GM23338 (cell line): Measurements from ENCODE around the gene IL1RN. TPM values are rescaled to one million over a fixed set of nuclear protein-coding genes. Genes with fewer than 3 reads are reported as not detected.

Experiments used
- ATAC-seq: fragments of 200-7000 bp; cut with Tn5 transposase; 3 replicates; pipeline ENCODE4 v1.9.1; 2020
- DNase-seq: peaks from one replicate; pipeline ENCODE4 v3.0.0-alpha.2; 2015; ENCODE audit warnings: low spot score
- H2AFZ ChIP-seq: fragments of 200-600 bp; sonication (generic); 2 replicates; pipeline ENCODE4 v1.8.0; 2016; ENCODE audit warnings: antibody characterized with exemption, mild to moderate bottlenecking, moderate library complexity
- H3F3A ChIP-seq: fragments of 200-600 bp; sonication (generic); replicated peaks from 2 replicates; pipeline ENCODE4 v1.8.0; 2017; ENCODE audit warnings: antibody characterized with exemption, mixed run types, low read depth
- H3K27ac ChIP-seq: fragments of 200-600 bp; sonication (generic); 2 replicates; pipeline ENCODE4 v1.6.1; 2016; ENCODE audit warnings: low read depth
- H3K27me3 ChIP-seq: fragments of 200-600 bp; sonication (generic); 2 replicates; pipeline ENCODE4 v1.8.0; 2016; ENCODE audit warnings: mild to moderate bottlenecking, mixed run types, moderate library complexity; ENCODE audit not compliant: insufficient read depth
- H3K36me3 ChIP-seq: fragments of 200-600 bp; sonication (generic); 2 replicates; pipeline ENCODE4 v1.8.0; 2016; ENCODE audit warnings: mild to moderate bottlenecking; ENCODE audit not compliant: insufficient read depth
- H3K4me1 ChIP-seq: fragments of 200-600 bp; sonication (generic); 2 replicates; pipeline ENCODE4 v1.8.0; 2016; ENCODE audit warnings: mild to moderate bottlenecking, moderate library complexity; ENCODE audit not compliant: insufficient read depth
- H3K4me2 ChIP-seq: fragments of 200-600 bp; sonication (generic); 2 replicates; pipeline ENCODE4 v1.7.1; 2017; ENCODE audit warnings: mixed run types
- H3K4me3 ChIP-seq: fragments of 200-600 bp; sonication (generic); 2 replicates; pipeline ENCODE4 v1.6.1; 2016; ENCODE audit warnings: mixed run types
- H3K79me2 ChIP-seq: fragments of 200-600 bp; sonication (generic); replicated peaks from 2 replicates; pipeline ENCODE4 v1.8.0; 2017; ENCODE audit warnings: mild to moderate bottlenecking; ENCODE audit not compliant: insufficient read depth
- H3K9me2 ChIP-seq: fragments of 200-600 bp; sonication (generic); 2 replicates; pipeline ENCODE4 v1.8.0; 2017; ENCODE audit not compliant: insufficient read depth
- H4K20me1 ChIP-seq: fragments of 200-600 bp; sonication (generic); replicated peaks from 2 replicates; pipeline ENCODE4 v1.8.0; 2017; ENCODE audit warnings: mild to moderate bottlenecking; ENCODE audit not compliant: insufficient read depth
- H3K27ac Mint-ChIP-seq: 2 replicates; pipeline ENCODE4 v1.8.0; 2020; ENCODE audit warnings: inconsistent platforms, mild to moderate bottlenecking, moderate library complexity, mixed read lengths
- H3K27me3 Mint-ChIP-seq: 3 replicates; pipeline ENCODE4 v1.8.0; 2022; ENCODE audit warnings: low read depth, mild to moderate bottlenecking, moderate library complexity, mixed read lengths, inconsistent platforms; ENCODE audit not compliant: insufficient read depth, poor library complexity
- H3K36me3 Mint-ChIP-seq: 3 replicates; pipeline ENCODE4 v1.8.0; 2021; ENCODE audit warnings: low read depth, mild to moderate bottlenecking, inconsistent platforms, moderate library complexity, mixed read lengths
- H3K4me1 Mint-ChIP-seq: 3 replicates; pipeline ENCODE4 v1.8.0; 2020; ENCODE audit warnings: mild to moderate bottlenecking, inconsistent platforms, mixed read lengths
- H3K4me3 Mint-ChIP-seq: 3 replicates; pipeline ENCODE4 v1.8.0; 2021; ENCODE audit warnings: moderate library complexity, mild to moderate bottlenecking, inconsistent platforms, mixed read lengths
- H3K9me3 Mint-ChIP-seq: 3 replicates; pipeline ENCODE4 v1.8.0; 2020; ENCODE audit warnings: moderate library complexity, mild to moderate bottlenecking, inconsistent platforms, mixed read lengths
- CREB1 ChIP-seq: fragments of 250-450 bp; sonication (Bioruptor Pico); IDR thresholded peaks from 2 replicates; pipeline ENCODE4 v1.5.0; 2020; ENCODE audit warnings: low read depth, mild to moderate bottlenecking, moderate library complexity
- EZH2 ChIP-seq: fragments of 200-600 bp; sonication (generic); IDR thresholded peaks from one replicate; pipeline ENCODE4 v1.8.0; 2017; ENCODE audit warnings: antibody characterized with exemption, mild to moderate bottlenecking, low read depth; ENCODE audit not compliant: unreplicated experiment
- EZH2phosphoT487 ChIP-seq: fragments of 200-600 bp; sonication (generic); IDR thresholded peaks from one replicate; pipeline ENCODE4 v1.8.1; 2018; ENCODE audit warnings: antibody characterized with exemption; ENCODE audit not compliant: unreplicated experiment
- JUNB ChIP-seq: IDR thresholded peaks from one replicate; pipeline ENCODE4 v1.6.1; 2016; ENCODE audit warnings: antibody characterized with exemption; ENCODE audit not compliant: unreplicated experiment
- NANOG ChIP-seq: IDR thresholded peaks from 2 replicates; pipeline ENCODE4 v1.6.1; 2016; ENCODE audit warnings: antibody characterized with exemption, borderline replicate concordance
- POLR2AphosphoS5 ChIP-seq: IDR thresholded peaks from 2 replicates; pipeline ENCODE4 v1.6.1; 2016; ENCODE audit warnings: antibody characterized with exemption, low read depth
- STAT1 ChIP-seq: IDR thresholded peaks from one replicate; pipeline ENCODE4 v1.6.1; 2016; ENCODE audit warnings: antibody characterized with exemption; ENCODE audit not compliant: unreplicated experiment
- ZNF114 ChIP-seq: fragments of 250-450 bp; sonication (Bioruptor Pico); IDR thresholded peaks from 2 replicates; pipeline ENCODE4 v1.5.0; 2020; ENCODE audit warnings: mild to moderate bottlenecking, moderate library complexity
- ZNF331 ChIP-seq: fragments of 250-450 bp; sonication (Bioruptor Pico); IDR thresholded peaks from 2 replicates; pipeline ENCODE4 v1.5.0; 2020; ENCODE audit warnings: low read depth, mild to moderate bottlenecking, moderate library complexity
- polyA plus RNA-seq: library from polyadenylated mRNA; unstranded; fragments of >200 nt; fragmentation: Nextera tagmentation; extraction: Ambion mirVana; gene quantifications from 2 replicates; pipeline ENCODE4 v1.2.1, GENCODE V29; 2016
- total RNA-seq: library from RNA; depleted of rRNA; stranded (reverse); fragments of >200 nt; shearing (Covaris generic); gene quantifications from 2 replicates; pipeline ENCODE4 v1.2.3, GENCODE V29; 2014
- TF ChIP-seq, protein P1 (sequence below): fragments of 250-450 bp; sonication (Bioruptor Pico); IDR thresholded peaks from 2 replicates; pipeline ENCODE4 v1.5.0; 2020; ENCODE audit warnings: mild to moderate bottlenecking, moderate library complexity
- TF ChIP-seq, protein P2 (sequence below): IDR thresholded peaks from one replicate; pipeline ENCODE4 v1.6.1; 2018; ENCODE audit warnings: antibody characterized with exemption; ENCODE audit not compliant: unreplicated experiment
- TF ChIP-seq, protein P3 (sequence below), 2 experiments: fragments of 200-600 bp in 1 of 2; sonication (generic) in 1 of 2; conservative IDR thresholded peaks; 2 replicates each; pipeline versions ENCODE4 v1.5.1 to v1.6.1; 2016 to 2017; ENCODE audit warnings: antibody characterized with exemption in 2 of 2, low read depth in 2 of 2, mild to moderate bottlenecking in 2 of 2, moderate library complexity in 1 of 2
- TF ChIP-seq, protein P4 (sequence below): IDR thresholded peaks from 2 replicates; pipeline ENCODE4 v1.6.1; 2016; ENCODE audit warnings: antibody characterized with exemption

Gene IL1RN
- total and polyA plus RNA-seq, 2 experiments from 2014 or later: not detected

DNA sequence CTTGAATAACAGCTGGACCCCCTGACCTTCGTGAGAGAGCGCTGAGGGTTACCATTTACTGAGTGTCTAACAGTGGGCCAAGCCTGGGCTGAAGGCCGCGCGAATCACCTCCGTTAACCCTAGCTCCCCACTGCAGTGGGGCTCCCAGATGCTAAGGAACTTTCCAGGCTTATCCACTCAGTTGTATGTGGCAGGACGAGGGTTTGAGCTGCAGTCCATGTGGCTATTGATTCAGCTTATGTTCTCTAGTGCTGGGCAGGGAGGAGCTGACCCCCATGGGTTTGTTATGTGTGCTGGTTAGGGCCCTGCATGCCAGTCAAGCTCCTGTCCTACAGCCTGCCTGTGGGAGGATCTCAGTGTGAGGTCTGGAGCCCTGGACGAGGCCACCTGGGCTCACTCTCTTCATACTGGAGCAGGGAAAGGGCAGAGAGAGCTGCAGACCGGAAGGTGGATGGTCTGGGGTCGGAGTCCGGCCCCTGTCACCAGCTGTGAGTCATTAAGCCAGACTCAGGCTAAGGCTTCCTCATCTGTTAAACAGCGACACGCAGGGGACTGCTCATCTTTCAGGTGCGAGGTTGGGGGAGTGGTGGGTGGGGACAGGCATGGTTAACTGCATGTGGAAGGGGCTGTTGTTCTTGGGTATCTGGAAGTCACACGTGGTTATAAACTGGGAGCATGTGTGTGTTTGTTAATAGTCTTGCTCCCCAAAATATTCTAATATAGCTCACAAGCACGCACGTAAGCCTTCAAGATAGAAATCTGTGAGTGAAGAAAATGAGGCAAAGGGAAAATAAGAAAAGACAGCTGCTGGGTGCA, 52.9 kb downstream of the IL1RN start:
- Mint-ChIP-seq H3K27ac (no peak overlapping the region), H3K4me1 (peaks cover 17% of the 10 kb centered on the region), H3K36me3 (no peaks in the 10 kb centered on the region), H3K4me3 (no peak overlapping the region), H3K9me3 (no peaks in the 10 kb centered on the region), H3K27me3 (peaks cover 3% of the 10 kb centered on the region)
- no peak for TF ChIP-seq NANOG
- no peak for TF ChIP-seq CREB1 (CRISPR knock-in tag)
- TF ChIP-seq, protein P1, sequence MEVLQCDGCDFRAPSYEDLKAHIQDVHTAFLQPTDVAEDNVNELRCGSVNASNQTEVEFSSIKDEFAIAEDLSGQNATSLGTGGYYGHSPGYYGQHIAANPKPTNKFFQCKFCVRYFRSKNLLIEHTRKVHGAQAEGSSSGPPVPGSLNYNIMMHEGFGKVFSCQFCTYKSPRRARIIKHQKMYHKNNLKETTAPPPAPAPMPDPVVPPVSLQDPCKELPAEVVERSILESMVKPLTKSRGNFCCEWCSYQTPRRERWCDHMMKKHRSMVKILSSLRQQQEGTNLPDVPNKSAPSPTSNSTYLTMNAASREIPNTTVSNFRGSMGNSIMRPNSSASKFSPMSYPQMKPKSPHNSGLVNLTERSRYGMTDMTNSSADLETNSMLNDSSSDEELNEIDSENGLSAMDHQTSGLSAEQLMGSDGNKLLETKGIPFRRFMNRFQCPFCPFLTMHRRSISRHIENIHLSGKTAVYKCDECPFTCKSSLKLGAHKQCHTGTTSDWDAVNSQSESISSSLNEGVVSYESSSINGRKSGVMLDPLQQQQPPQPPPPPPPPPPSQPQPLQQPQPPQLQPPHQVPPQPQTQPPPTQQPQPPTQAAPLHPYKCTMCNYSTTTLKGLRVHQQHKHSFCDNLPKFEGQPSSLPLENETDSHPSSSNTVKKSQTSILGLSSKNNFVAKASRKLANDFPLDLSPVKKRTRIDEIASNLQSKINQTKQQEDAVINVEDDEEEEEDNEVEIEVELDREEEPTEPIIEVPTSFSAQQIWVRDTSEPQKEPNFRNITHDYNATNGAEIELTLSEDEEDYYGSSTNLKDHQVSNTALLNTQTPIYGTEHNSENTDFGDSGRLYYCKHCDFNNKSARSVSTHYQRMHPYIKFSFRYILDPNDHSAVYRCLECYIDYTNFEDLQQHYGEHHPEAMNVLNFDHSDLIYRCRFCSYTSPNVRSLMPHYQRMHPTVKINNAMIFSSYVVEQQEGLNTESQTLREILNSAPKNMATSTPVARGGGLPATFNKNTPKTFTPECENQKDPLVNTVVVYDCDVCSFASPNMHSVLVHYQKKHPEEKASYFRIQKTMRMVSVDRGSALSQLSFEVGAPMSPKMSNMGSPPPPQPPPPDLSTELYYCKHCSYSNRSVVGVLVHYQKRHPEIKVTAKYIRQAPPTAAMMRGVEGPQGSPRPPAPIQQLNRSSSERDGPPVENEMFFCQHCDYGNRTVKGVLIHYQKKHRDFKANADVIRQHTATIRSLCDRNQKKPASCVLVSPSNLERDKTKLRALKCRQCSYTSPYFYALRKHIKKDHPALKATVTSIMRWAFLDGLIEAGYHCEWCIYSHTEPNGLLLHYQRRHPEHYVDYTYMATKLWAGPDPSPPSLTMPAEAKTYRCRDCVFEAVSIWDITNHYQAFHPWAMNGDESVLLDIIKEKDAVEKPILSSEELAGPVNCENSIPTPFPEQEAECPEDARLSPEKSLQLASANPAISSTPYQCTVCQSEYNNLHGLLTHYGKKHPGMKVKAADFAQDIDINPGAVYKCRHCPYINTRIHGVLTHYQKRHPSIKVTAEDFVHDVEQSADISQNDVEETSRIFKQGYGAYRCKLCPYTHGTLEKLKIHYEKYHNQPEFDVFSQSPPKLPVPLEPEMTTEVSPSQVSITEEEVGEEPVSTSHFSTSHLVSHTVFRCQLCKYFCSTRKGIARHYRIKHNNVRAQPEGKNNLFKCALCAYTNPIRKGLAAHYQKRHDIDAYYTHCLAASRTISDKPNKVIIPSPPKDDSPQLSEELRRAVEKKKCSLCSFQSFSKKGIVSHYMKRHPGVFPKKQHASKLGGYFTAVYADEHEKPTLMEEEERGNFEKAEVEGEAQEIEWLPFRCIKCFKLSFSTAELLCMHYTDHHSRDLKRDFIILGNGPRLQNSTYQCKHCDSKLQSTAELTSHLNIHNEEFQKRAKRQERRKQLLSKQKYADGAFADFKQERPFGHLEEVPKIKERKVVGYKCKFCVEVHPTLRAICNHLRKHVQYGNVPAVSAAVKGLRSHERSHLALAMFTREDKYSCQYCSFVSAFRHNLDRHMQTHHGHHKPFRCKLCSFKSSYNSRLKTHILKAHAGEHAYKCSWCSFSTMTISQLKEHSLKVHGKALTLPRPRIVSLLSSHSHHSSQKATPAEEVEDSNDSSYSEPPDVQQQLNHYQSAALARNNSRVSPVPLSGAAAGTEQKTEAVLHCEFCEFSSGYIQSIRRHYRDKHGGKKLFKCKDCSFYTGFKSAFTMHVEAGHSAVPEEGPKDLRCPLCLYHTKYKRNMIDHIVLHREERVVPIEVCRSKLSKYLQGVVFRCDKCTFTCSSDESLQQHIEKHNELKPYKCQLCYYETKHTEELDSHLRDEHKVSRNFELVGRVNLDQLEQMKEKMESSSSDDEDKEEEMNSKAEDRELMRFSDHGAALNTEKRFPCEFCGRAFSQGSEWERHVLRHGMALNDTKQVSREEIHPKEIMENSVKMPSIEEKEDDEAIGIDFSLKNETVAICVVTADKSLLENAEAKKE: no peak
- TF ChIP-seq EZH2: no peak
- TF ChIP-seq, protein P2, sequence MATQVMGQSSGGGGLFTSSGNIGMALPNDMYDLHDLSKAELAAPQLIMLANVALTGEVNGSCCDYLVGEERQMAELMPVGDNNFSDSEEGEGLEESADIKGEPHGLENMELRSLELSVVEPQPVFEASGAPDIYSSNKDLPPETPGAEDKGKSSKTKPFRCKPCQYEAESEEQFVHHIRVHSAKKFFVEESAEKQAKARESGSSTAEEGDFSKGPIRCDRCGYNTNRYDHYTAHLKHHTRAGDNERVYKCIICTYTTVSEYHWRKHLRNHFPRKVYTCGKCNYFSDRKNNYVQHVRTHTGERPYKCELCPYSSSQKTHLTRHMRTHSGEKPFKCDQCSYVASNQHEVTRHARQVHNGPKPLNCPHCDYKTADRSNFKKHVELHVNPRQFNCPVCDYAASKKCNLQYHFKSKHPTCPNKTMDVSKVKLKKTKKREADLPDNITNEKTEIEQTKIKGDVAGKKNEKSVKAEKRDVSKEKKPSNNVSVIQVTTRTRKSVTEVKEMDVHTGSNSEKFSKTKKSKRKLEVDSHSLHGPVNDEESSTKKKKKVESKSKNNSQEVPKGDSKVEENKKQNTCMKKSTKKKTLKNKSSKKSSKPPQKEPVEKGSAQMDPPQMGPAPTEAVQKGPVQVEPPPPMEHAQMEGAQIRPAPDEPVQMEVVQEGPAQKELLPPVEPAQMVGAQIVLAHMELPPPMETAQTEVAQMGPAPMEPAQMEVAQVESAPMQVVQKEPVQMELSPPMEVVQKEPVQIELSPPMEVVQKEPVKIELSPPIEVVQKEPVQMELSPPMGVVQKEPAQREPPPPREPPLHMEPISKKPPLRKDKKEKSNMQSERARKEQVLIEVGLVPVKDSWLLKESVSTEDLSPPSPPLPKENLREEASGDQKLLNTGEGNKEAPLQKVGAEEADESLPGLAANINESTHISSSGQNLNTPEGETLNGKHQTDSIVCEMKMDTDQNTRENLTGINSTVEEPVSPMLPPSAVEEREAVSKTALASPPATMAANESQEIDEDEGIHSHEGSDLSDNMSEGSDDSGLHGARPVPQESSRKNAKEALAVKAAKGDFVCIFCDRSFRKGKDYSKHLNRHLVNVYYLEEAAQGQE: no peak
- TF ChIP-seq ZNF114: no peak
- no peak for TF ChIP-seq ZNF331 (CRISPR knock-in tag)
- TF ChIP-seq, protein P3, sequence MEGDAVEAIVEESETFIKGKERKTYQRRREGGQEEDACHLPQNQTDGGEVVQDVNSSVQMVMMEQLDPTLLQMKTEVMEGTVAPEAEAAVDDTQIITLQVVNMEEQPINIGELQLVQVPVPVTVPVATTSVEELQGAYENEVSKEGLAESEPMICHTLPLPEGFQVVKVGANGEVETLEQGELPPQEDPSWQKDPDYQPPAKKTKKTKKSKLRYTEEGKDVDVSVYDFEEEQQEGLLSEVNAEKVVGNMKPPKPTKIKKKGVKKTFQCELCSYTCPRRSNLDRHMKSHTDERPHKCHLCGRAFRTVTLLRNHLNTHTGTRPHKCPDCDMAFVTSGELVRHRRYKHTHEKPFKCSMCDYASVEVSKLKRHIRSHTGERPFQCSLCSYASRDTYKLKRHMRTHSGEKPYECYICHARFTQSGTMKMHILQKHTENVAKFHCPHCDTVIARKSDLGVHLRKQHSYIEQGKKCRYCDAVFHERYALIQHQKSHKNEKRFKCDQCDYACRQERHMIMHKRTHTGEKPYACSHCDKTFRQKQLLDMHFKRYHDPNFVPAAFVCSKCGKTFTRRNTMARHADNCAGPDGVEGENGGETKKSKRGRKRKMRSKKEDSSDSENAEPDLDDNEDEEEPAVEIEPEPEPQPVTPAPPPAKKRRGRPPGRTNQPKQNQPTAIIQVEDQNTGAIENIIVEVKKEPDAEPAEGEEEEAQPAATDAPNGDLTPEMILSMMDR (conservative IDR thresholded peaks at IDR 0.05; ENCODE audit: low read depth in 2 of 2): no peak
- TF ChIP-seq EZH2phosphoT487: no peak
- no peak for TF ChIP-seq STAT1
- TF ChIP-seq, protein P4, sequence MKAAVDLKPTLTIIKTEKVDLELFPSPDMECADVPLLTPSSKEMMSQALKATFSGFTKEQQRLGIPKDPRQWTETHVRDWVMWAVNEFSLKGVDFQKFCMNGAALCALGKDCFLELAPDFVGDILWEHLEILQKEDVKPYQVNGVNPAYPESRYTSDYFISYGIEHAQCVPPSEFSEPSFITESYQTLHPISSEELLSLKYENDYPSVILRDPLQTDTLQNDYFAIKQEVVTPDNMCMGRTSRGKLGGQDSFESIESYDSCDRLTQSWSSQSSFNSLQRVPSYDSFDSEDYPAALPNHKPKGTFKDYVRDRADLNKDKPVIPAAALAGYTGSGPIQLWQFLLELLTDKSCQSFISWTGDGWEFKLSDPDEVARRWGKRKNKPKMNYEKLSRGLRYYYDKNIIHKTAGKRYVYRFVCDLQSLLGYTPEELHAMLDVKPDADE: no peak
- TF ChIP-seq JUNB: no peak
- TF ChIP-seq POLR2AphosphoS5: no peak
- Histone ChIP-seq H3K79me2 (no peaks in the 10 kb centered on the region), H3K4me1 (no peaks in the 10 kb centered on the region), H3K27me3 (no peaks in the 10 kb centered on the region), H3K4me2 (no peak overlapping the region), H3K36me3 (no peaks in the 10 kb centered on the region), H3F3A (no peaks in the 10 kb centered on the region), H4K20me1 (no peaks in the 10 kb centered on the region), H2AFZ (no peak overlapping the region), H3K4me3 (no peak overlapping the region), H3K27ac (no peak overlapping the region), H3K9me2 (no peaks in the 10 kb centered on the region)
- ATAC-seq (peak; percentile 68), DNase-seq (no peak)
